Measurements from ENCODE around the gene TMED3.
"Not testable (repeated sequence)": the region's sequence is repeated elsewhere in the genome, so short reads cannot be mapped to it uniquely, and the experiment has no call there.

The TMED3 gene

GRCh38 chr15:79316864-79317263 is 6.0 kb downstream of the TMED3 start:
- no peak for DNase-seq (ENCODE audit: low spot score)

GRCh38 chr15:79319973-79320372 is 9.1 kb downstream of the TMED3 start:
- not testable (repeated sequence) for DNase-seq (ENCODE audit: low spot score)

GRCh38 chr15:79321876-79322275 is 11.0 kb downstream of the TMED3 start:
- no peak for DNase-seq (ENCODE audit: low spot score)

GRCh38 chr15:79322306-79322705 is 11.4 kb downstream of the TMED3 start:
- no peak for DNase-seq (ENCODE audit: low spot score)

- no peak for DNase-seq (ENCODE audit: low spot score)
These were observed 12.0 kb downstream of the TMED3 start for GRCh38 chr15:79322945-79323344.

- no peak for DNase-seq (ENCODE audit: low spot score)
These were observed 18.3 kb downstream of the TMED3 start for GRCh38 chr15:79329171-79329611.

- DNase-seq (ENCODE audit: low spot score): no peak
These were observed 22.1 kb downstream of the TMED3 start for GRCh38 chr15:79332824-79333510.

GRCh38 chr15:79337591-79337990 is 26.7 kb downstream of the TMED3 start:
- no peak for DNase-seq (ENCODE audit: low spot score)

- DNase-seq (ENCODE audit: low spot score): no peak
These were observed 28.8 kb downstream of the TMED3 start for GRCh38 chr15:79339588-79340314.

GRCh38 chr15:79340315-79340602 is 29.3 kb downstream of the TMED3 start:
- no peak for DNase-seq (ENCODE audit: low spot score)

- no peak for DNase-seq (ENCODE audit: low spot score)
These were observed 30.5 kb downstream of the TMED3 start for GRCh38 chr15:79341396-79341795.

GRCh38 chr15:79349525-79349924 is 38.6 kb downstream of the TMED3 start:
- no peak for DNase-seq (ENCODE audit: low spot score)

GRCh38 chr15:79352206-79352605 is 41.3 kb downstream of the TMED3 start:
- no peak for DNase-seq (ENCODE audit: low spot score)

GRCh38 chr15:79357566-79357965 is 46.7 kb downstream of the TMED3 start:
- DNase-seq (ENCODE audit: low spot score): no peak

GRCh38 chr15:79358069-79358468 is 47.2 kb downstream of the TMED3 start:
- DNase-seq (ENCODE audit: low spot score): no peak

GRCh38 chr15:79364571-79365240 is 53.8 kb downstream of the TMED3 start:
- no peak for DNase-seq (ENCODE audit: low spot score)

GRCh38 chr15:79365765-79366164 is 54.9 kb downstream of the TMED3 start:
- DNase-seq (ENCODE audit: low spot score): no peak

GRCh38 chr15:79366691-79367090 is 55.8 kb downstream of the TMED3 start:
- DNase-seq (ENCODE audit: low spot score): no peak

GRCh38 chr15:79370716-79371115 is 59.8 kb downstream of the TMED3 start:
- DNase-seq (ENCODE audit: low spot score): no peak

GRCh38 chr15:79371591-79371990 is 60.7 kb downstream of the TMED3 start:
- DNase-seq (ENCODE audit: low spot score): no peak

GRCh38 chr15:79372428-79372827 is 61.5 kb downstream of the TMED3 start:
- DNase-seq (ENCODE audit: low spot score): no peak
